ENCODE measurements around the gene FFAR1. TPM values are rescaled to one million over a fixed set of nuclear protein-coding genes. Genes with fewer than 3 reads are reported as not detected.
"Not testable (repeated sequence)": the region's sequence is repeated elsewhere in the genome, so short reads cannot be mapped to it uniquely, and the experiment has no call there.

FFAR1 gene
- total RNA-seq, 4 donors from 2014 or later: not detected

GRCh38 chr19:35369522-35369921, 21.8 kb downstream of the FFAR1 start:
- no peak for TF ChIP-seq CTCF (IDR thresholded peaks at IDR 0.05)
- ATAC-seq (ENCODE audit: low FRiP score): no peak
- DNase-seq (ENCODE audit: low spot score): no peak

- TF ChIP-seq CTCF (IDR thresholded peaks at IDR 0.05): no peak
- DNase-seq (ENCODE audit: low spot score) (no peak), ATAC-seq (ENCODE audit: low FRiP score) (no peak)
These were observed 23.0 kb downstream of the FFAR1 start, which contains the start of gene GPR42 for GRCh38 chr19:35370722-35371121. GPR42 (plus strand) TSS chr19:35371068; CDS start chr19:35371360, 292 bp downstream.

- no peak for ATAC-seq (ENCODE audit: low FRiP score)
- TF ChIP-seq CTCF (IDR thresholded peaks at IDR 0.05): no peak
- DNase-seq (ENCODE audit: low spot score): no peak
These were observed 25.8 kb downstream of the FFAR1 start for GRCh38 chr19:35373492-35373891.

- not testable (repeated sequence) for DNase-seq (ENCODE audit: low spot score)
These were observed 26.3 kb downstream of the FFAR1 start for GRCh38 chr19:35374031-35374430.

GRCh38 chr19:35375505-35376307, 28.0 kb downstream of the FFAR1 start:
- no peak for TF ChIP-seq CTCF (IDR thresholded peaks at IDR 0.05)
- no peak for ATAC-seq (ENCODE audit: low FRiP score)
- no peak for DNase-seq (ENCODE audit: low spot score)

More at GRCh38 chr19:35374031-35374430, 26.3 kb downstream of the FFAR1 start:
- not testable (repeated sequence) for ATAC-seq (ENCODE audit: low FRiP score)

- TF ChIP-seq CTCF (IDR thresholded peaks at IDR 0.05): no peak
- DNase-seq (ENCODE audit: low spot score) (no peak), ATAC-seq (ENCODE audit: low FRiP score) (no peak)
These were observed 30.0 kb downstream of the FFAR1 start for GRCh38 chr19:35377656-35378055.

- no peak for TF ChIP-seq CTCF (IDR thresholded peaks at IDR 0.05)
- ATAC-seq (ENCODE audit: low FRiP score) (no peak), DNase-seq (ENCODE audit: low spot score) (no peak)
These were observed 30.7 kb downstream of the FFAR1 start for GRCh38 chr19:35378356-35378755.

- not testable (repeated sequence) for ATAC-seq (ENCODE audit: low FRiP score); DNase-seq (ENCODE audit: low spot score)
These were observed 31.8 kb downstream of the FFAR1 start for GRCh38 chr19:35379545-35379944.
